Loucy (cell line): ENCODE data around the gene CASZ1.

Experiments
- H2AFZ ChIP-seq: fragments of 200-600 bp; sonication (generic); 2 replicates; pipeline ENCODE4 v1.6.0; 2016; ENCODE audit warnings: antibody characterized with exemption, mild to moderate bottlenecking, low read length, moderate library complexity
- H3F3A ChIP-seq: fragments of 200-600 bp; 2 replicates; pipeline ENCODE4 v1.6.0; 2016; ENCODE audit warnings: antibody characterized with exemption, low read depth, mild to moderate bottlenecking
- H3K27me3 ChIP-seq: fragments of 200-600 bp; sonication (generic); 2 replicates; pipeline ENCODE4 v1.6.1; 2014; ENCODE audit warnings: low read length, mild to moderate bottlenecking; ENCODE audit not compliant: insufficient read depth, poor library complexity, severe bottlenecking
- H3K36me3 ChIP-seq: fragments of 200-600 bp; sonication (generic); 2 replicates; pipeline ENCODE4 v1.6.1; 2016; ENCODE audit warnings: low read length; ENCODE audit not compliant: insufficient read depth
- H3K4me1 ChIP-seq: fragments of 200-600 bp; sonication (generic); 2 replicates; pipeline ENCODE4 v1.5.1; 2014; ENCODE audit warnings: low read length, mild to moderate bottlenecking; ENCODE audit not compliant: insufficient read depth, poor library complexity, severe bottlenecking
- H3K4me2 ChIP-seq: fragments of 200-600 bp; sonication (generic); 2 replicates; pipeline ENCODE4 v1.6.0; 2014; ENCODE audit warnings: antibody characterized with exemption, low read length, low read depth, mild to moderate bottlenecking; ENCODE audit not compliant: poor library complexity, severe bottlenecking
- H3K4me3 ChIP-seq: fragments of 200-600 bp; sonication (generic); 2 replicates; pipeline ENCODE4 v1.5.1; 2014; ENCODE audit warnings: low read length, mild to moderate bottlenecking, mixed read lengths; ENCODE audit not compliant: poor library complexity, severe bottlenecking
- H3K79me2 ChIP-seq: fragments of 200-600 bp; sonication (generic); 2 replicates; pipeline ENCODE4 v1.6.1; 2014; ENCODE audit warnings: low read length; ENCODE audit not compliant: insufficient read depth
- H3K9ac ChIP-seq: fragments of 200-600 bp; sonication (generic); 2 replicates; pipeline ENCODE4 v1.6.0; 2014; ENCODE audit warnings: mild to moderate bottlenecking, low read depth, low read length, moderate library complexity; ENCODE audit not compliant: poor library complexity, severe bottlenecking
- H3K9me2 ChIP-seq: fragments of 200-600 bp; sonication (generic); replicated peaks from 2 replicates; pipeline ENCODE4 v1.6.1; 2016; ENCODE audit warnings: low read depth, low read length, mixed read lengths
- H3K9me3 ChIP-seq: fragments of 200-600 bp; sonication (generic); 2 replicates; pipeline ENCODE4 v1.6.1; 2014; ENCODE audit warnings: mild to moderate bottlenecking, antibody characterized with exemption, low read length, low read depth; ENCODE audit not compliant: insufficient read depth
- H4K20me1 ChIP-seq: fragments of 200-600 bp; sonication (generic); 2 replicates; pipeline ENCODE4 v1.6.0; 2014; ENCODE audit warnings: antibody characterized with exemption, low read length, mild to moderate bottlenecking; ENCODE audit not compliant: insufficient read depth, poor library complexity, severe bottlenecking
- EZH2phosphoT487 ChIP-seq: fragments of 200-600 bp; IDR thresholded peaks from 2 replicates; pipeline ENCODE4 v1.6.1; 2018; ENCODE audit warnings: antibody characterized with exemption, mild to moderate bottlenecking, moderate library complexity, borderline replicate concordance
- TF ChIP-seq, protein P1 (sequence below): fragments of 200-600 bp; sonication (generic); conservative IDR thresholded peaks from 2 replicates; pipeline ENCODE4 v1.5.1; 2014; ENCODE audit warnings: mild to moderate bottlenecking, antibody characterized with exemption, low read length

CASZ1 gene

DNA sequence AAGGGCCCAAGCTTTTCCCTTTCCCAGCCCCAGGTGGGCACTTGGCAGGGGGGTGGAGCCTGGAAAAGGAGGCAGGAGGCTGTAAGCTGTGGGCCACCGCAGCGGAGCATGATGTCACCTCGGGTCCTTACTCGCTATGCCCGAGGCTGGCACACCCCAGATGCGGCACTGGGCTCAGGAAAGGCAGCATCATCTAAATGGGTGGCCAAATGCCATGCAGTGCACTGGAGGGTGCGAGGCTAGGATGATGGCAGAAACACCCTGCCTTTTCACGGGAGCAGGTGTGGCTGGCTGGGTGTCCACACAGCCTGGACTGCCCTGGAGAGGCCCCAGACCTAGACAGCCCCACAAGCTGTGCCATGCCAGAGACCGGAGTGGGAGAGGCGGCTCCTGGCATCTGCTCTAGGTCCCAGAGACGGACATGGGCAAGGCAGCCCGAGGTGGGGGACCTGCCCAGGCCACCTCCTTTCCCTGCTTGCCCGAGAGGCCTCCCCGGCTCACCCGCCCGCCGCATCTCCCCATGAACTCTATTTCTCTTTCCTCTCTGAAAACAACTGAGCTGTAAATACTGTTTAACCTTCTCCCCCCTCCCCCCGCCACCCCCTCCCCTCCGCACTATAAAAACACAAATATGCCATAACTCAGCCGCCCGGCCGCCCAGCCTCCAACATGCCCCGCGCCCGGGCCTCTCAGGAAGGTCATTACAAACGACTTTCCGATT is 124.7 kb downstream of the CASZ1 start:
- Histone ChIP-seq H3K27me3 (no peaks in the 10 kb centered on the region), H3K4me3 (no peak overlapping the region), H3K36me3 (no peaks in the 10 kb centered on the region), H3K4me1 (peaks cover 8% of the 10 kb centered on the region), H3K9me2 (no peaks in the 10 kb centered on the region), H3K9ac (no peak overlapping the region), H3K4me2 (no peak overlapping the region), H3K79me2 (peaks cover 38% of the 10 kb centered on the region; the same call in 1 of the 2 replicates), H4K20me1 (peaks cover 12% of the 10 kb centered on the region), H3F3A (no peaks in the 10 kb centered on the region), H2AFZ (no peak overlapping the region), H3K9me3 (no peaks in the 10 kb centered on the region)
- no peak for TF ChIP-seq EZH2phosphoT487
- TF ChIP-seq, protein P1, sequence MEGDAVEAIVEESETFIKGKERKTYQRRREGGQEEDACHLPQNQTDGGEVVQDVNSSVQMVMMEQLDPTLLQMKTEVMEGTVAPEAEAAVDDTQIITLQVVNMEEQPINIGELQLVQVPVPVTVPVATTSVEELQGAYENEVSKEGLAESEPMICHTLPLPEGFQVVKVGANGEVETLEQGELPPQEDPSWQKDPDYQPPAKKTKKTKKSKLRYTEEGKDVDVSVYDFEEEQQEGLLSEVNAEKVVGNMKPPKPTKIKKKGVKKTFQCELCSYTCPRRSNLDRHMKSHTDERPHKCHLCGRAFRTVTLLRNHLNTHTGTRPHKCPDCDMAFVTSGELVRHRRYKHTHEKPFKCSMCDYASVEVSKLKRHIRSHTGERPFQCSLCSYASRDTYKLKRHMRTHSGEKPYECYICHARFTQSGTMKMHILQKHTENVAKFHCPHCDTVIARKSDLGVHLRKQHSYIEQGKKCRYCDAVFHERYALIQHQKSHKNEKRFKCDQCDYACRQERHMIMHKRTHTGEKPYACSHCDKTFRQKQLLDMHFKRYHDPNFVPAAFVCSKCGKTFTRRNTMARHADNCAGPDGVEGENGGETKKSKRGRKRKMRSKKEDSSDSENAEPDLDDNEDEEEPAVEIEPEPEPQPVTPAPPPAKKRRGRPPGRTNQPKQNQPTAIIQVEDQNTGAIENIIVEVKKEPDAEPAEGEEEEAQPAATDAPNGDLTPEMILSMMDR: no peak

GRCh38 chr1:10671090-10671489 is 125.4 kb downstream of the CASZ1 start:
- Histone ChIP-seq H2AFZ (no peak overlapping the region), H3K36me3 (no peaks in the 10 kb centered on the region), H3K9ac (no peak overlapping the region), H3K9me3 (no peaks in the 10 kb centered on the region), H3K9me2 (no peaks in the 10 kb centered on the region), H3K4me2 (no peak overlapping the region), H4K20me1 (peaks cover 10% of the 10 kb centered on the region), H3K27me3 (no peaks in the 10 kb centered on the region), H3K4me3 (no peak overlapping the region), H3F3A (no peaks in the 10 kb centered on the region), H3K4me1 (peaks cover 8% of the 10 kb centered on the region), H3K79me2 (peaks cover 31% of the 10 kb centered on the region; the same call in 1 of the 2 replicates)
- TF ChIP-seq, protein P1: no peak
- TF ChIP-seq EZH2phosphoT487: no peak

- Histone ChIP-seq H3F3A (no peaks in the 10 kb centered on the region), H3K79me2 (peaks cover 22% of the 10 kb centered on the region; the same call in 1 of the 2 replicates), H3K36me3 (no peaks in the 10 kb centered on the region), H3K4me1 (peaks cover 8% of the 10 kb centered on the region), H3K4me2 (no peak overlapping the region), H3K9me2 (no peaks in the 10 kb centered on the region), H3K4me3 (no peak overlapping the region), H3K27me3 (no peaks in the 10 kb centered on the region), H3K9me3 (no peaks in the 10 kb centered on the region), H4K20me1 (peaks cover 10% of the 10 kb centered on the region), H3K9ac (no peak overlapping the region), H2AFZ (no peak overlapping the region)
- TF ChIP-seq, protein P1: no peak
- TF ChIP-seq EZH2phosphoT487: no peak
Observed at GRCh38 chr1:10670190-10670589, 126.3 kb downstream of the CASZ1 start.
